CD4-positive, alpha-beta T cell treated with Interleukin-17A for 4 hours (primary cell): ENCODE results near the gene LRRC4B.

Experiments used
- DNase-seq: peaks from one replicate; pipeline ENCODE4 v3.0.0-alpha.2; 2020; ENCODE audit warnings: mixed read lengths

The LRRC4B gene

GRCh38 chr19:50520822-50521465 is 47.3 kb downstream of the LRRC4B start:
- DNase-seq, result no peak

GRCh38 chr19:50519006-50519575 is 49.1 kb downstream of the LRRC4B start:
- no peak for DNase-seq

GRCh38 chr19:50518091-50519005 is 49.9 kb downstream of the LRRC4B start:
- no peak for DNase-seq

GRCh38 chr19:50517704-50518075 is 50.5 kb downstream of the LRRC4B start:
- DNase-seq, result no peak

- no peak for DNase-seq
Measured at GRCh38 chr19:50516964-50517703, 51.1 kb downstream of the LRRC4B start.

- DNase-seq, result no peak
Measured at GRCh38 chr19:50516456-50516855, 51.8 kb downstream of the LRRC4B start.

- no peak for DNase-seq
Measured at GRCh38 chr19:50515168-50515561, 53.1 kb downstream of the LRRC4B start.

- no peak for DNase-seq
Measured at GRCh38 chr19:50514346-50515167, 53.7 kb downstream of the LRRC4B start.

GRCh38 chr19:50513746-50514345 is 54.4 kb downstream of the LRRC4B start, which contains the start of gene ASPDH:
ASPDH (minus strand) TSS chr19:50513913; CDS start chr19:50513823, 90 bp downstream.
- DNase-seq, result no peak

GRCh38 chr19:50512999-50513745 is 55.1 kb downstream of the LRRC4B start:
- no peak for DNase-seq

GRCh38 chr19:50512112-50512998 is 55.9 kb downstream of the LRRC4B start:
- DNase-seq, result no peak

GRCh38 chr19:50511069-50511822 is 57.0 kb downstream of the LRRC4B start, which contains the start of gene JOSD2:
JOSD2 (minus strand) TSS chr19:50511191; CDS start chr19:50510431, 760 bp downstream.
- peak; percentile 96 for DNase-seq

- no peak for DNase-seq
Measured at GRCh38 chr19:50510700-50511068, 57.6 kb downstream of the LRRC4B start.

- no peak for DNase-seq
Measured at GRCh38 chr19:50510121-50510670, 58.0 kb downstream of the LRRC4B start.

GRCh38 chr19:50509366-50509765 is 58.9 kb downstream of the LRRC4B start:
- DNase-seq, result no peak

- no peak for DNase-seq
Measured at GRCh38 chr19:50508843-50509190, 59.4 kb downstream of the LRRC4B start.

- no peak for DNase-seq
Measured at GRCh38 chr19:50507376-50507775, 60.9 kb downstream of the LRRC4B start.

- no peak for DNase-seq
Measured at GRCh38 chr19:50506700-50507099, 61.5 kb downstream of the LRRC4B start.
